ENCODE results near the gene ABHD17B. TPM values are rescaled to one million over a fixed set of nuclear protein-coding genes. Genes with fewer than 3 reads are reported as not detected.

Gene ABHD17B
- polyA plus RNA-seq, 1 experiment, result 9.0 TPM

DNA sequence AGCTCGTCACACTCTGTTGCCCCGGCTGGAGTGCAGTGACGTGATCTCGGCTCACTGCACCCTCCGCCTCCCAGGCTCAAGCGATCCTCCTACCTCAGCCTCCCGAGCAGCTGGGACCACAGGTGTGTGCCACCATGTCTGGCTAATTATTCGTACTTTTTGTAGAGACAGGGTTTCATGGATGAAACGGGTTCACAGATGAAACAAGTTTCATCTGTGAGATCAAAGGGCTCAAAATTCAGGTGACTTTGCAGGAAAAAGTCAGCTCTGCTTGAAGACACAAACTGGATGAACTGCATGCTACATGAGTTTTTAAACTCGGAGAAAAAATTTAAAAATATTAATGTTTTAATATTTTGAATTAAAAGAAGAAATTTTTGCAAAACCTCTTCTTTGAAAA lies 24.5 kb downstream of the ABHD17B start:
- no peak for TF ChIP-seq CTCF (IDR thresholded peaks at IDR 0.05; ENCODE audit: insufficient read depth, low read depth, low read length)
- DNase-seq (ENCODE audit: low read depth), result no peak
- CTCF ChIA-PET, result no interaction called here
- Histone ChIP-seq H3K36me3 (ENCODE audit: control insufficient read depth, insufficient read depth, low read length) (no peaks in the 10 kb centered on the region), H3K27me3 (ENCODE audit: control insufficient read depth, insufficient read depth, low read length) (no peaks in the 10 kb centered on the region), H3K4me3 (ENCODE audit: low read depth, low read length) (no peak overlapping the region)
- POLR2A ChIA-PET, result no interaction called here

DNA sequence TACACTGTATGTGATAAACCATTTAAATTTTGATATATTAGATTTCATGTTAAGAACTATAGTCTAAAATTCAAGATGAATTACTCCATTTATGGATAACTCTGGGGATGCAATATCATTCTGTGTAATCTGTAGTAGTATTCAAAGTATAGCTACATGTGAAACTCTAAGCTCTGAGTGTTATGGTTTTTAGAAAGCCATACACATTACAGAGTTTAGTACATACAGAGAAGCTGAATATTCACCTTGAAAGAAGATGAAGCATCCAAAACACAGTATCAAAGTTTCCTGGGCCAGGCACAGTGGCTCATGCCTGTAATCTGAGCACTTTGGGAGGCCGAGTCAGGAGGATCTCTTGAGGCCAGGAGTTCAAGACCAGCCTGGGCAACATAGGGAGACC lies 25.0 kb downstream of the ABHD17B start:
- Histone ChIP-seq H3K4me3 (ENCODE audit: low read depth, low read length) (no peak overlapping the region), H3K27me3 (ENCODE audit: control insufficient read depth, insufficient read depth, low read length) (no peaks in the 10 kb centered on the region), H3K36me3 (ENCODE audit: control insufficient read depth, insufficient read depth, low read length) (no peaks in the 10 kb centered on the region)
- no peak for TF ChIP-seq CTCF (IDR thresholded peaks at IDR 0.05; ENCODE audit: insufficient read depth, low read depth, low read length)
- POLR2A ChIA-PET, result no interaction called here
- no peak for DNase-seq (ENCODE audit: low read depth)
- CTCF ChIA-PET, result no interaction called here

- Histone ChIP-seq H3K27me3 (ENCODE audit: control insufficient read depth, insufficient read depth, low read length) (no peaks in the 10 kb centered on the region), H3K36me3 (ENCODE audit: control insufficient read depth, insufficient read depth, low read length) (no peaks in the 10 kb centered on the region), H3K4me3 (ENCODE audit: low read depth, low read length) (no peak overlapping the region)
- ChIA-PET POLR2A (no interaction called here), CTCF (no interaction called here)
- TF ChIP-seq CTCF (IDR thresholded peaks at IDR 0.05; ENCODE audit: insufficient read depth, low read depth, low read length), result no peak
- DNase-seq (ENCODE audit: low read depth), result no peak
These were observed 25.5 kb downstream of the ABHD17B start for GRCh38 chr9:71885467-71885866.

GRCh38 chr9:71884005-71884404 lies 27.0 kb downstream of the ABHD17B start:
- Histone ChIP-seq H3K36me3 (ENCODE audit: control insufficient read depth, insufficient read depth, low read length) (no peaks in the 10 kb centered on the region), H3K4me3 (ENCODE audit: low read depth, low read length) (no peak overlapping the region), H3K27me3 (ENCODE audit: control insufficient read depth, insufficient read depth, low read length) (no peaks in the 10 kb centered on the region)
- no peak for DNase-seq (ENCODE audit: low read depth)
- no peak for TF ChIP-seq CTCF (IDR thresholded peaks at IDR 0.05; ENCODE audit: insufficient read depth, low read depth, low read length)
- POLR2A ChIA-PET, result no interaction called here
- CTCF ChIA-PET, result no interaction called here

DNA sequence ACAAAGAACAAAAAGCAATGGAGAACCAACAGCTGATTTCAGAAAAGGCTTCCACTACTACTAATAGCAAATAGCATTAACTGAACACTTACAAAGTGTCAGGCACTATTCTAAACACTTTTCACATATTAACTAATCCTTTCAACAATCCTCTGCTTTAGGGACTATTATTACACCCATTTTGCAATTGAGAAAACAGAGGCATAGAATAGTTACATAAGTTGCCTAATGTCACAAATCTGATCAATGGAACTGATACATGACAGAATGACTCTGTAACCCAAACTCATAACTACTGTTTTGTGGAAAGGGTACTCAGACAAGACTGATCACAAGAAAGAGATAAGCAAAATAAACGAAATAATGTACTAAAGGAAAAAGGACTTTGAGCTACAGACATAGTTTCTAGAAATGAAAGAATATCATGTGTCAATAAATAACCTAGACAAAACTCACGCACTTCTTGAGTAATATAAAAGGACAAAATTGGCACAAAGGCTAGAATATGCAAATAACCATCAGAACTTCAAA lies 31.3 kb downstream of the ABHD17B start:
- no peak overlapping the region for H3K4me3 ChIP-seq (ENCODE audit: low read depth, low read length)
- no peaks in the 10 kb centered on the region for H3K27me3 ChIP-seq (ENCODE audit: control insufficient read depth, insufficient read depth, low read length)
- CTCF ChIA-PET, result no interaction called here
- POLR2A ChIA-PET, result interaction anchor here (0.5 kb wide), 1 partner anchor 64 kb away, joined by 3 read pairs; no protein-coding TSS in a partner anchor
- DNase-seq (ENCODE audit: low read depth), result no peak
- H3K36me3 ChIP-seq (ENCODE audit: control insufficient read depth, insufficient read depth, low read length), result no peaks in the 10 kb centered on the region
- TF ChIP-seq CTCF (IDR thresholded peaks at IDR 0.05; ENCODE audit: insufficient read depth, low read depth, low read length), result no peak

Measured in BJ (cell line).